OCI-LY1 (cell line): ENCODE measurements around the gene CDH1.
"Not testable (repeated sequence)": the region's sequence is repeated elsewhere in the genome, so short reads cannot be mapped to it uniquely, and the experiment has no call there.

ENCODE experiments used
- H2AFZ ChIP-seq: fragments of 200-600 bp; sonication (generic), shearing (Covaris generic); 2 replicates; pipeline ENCODE4 v1.6.0; 2014; ENCODE audit warnings: antibody characterized with exemption, mild to moderate bottlenecking, low read length
- H3F3A ChIP-seq: fragments of 200-600 bp; sonication (generic), shearing (Covaris generic); 2 replicates; pipeline ENCODE4 v1.6.0; 2014; ENCODE audit warnings: mild to moderate bottlenecking, antibody characterized with exemption, low read length, moderate library complexity; ENCODE audit not compliant: insufficient read depth
- H3K27ac ChIP-seq: fragments of 200-600 bp; sonication (generic); 2 replicates; pipeline ENCODE4 v1.5.1; 2014; ENCODE audit warnings: low read length, mixed run types, mild to moderate bottlenecking, low read depth; ENCODE audit not compliant: poor library complexity, severe bottlenecking
- H3K27me3 ChIP-seq: fragments of 200-600 bp; sonication (generic); 2 replicates; pipeline ENCODE4 v1.6.0; 2014; ENCODE audit warnings: antibody characterized with exemption, mild to moderate bottlenecking, low read length, moderate library complexity; ENCODE audit not compliant: insufficient read depth
- H3K36me3 ChIP-seq: fragments of 200-600 bp; sonication (generic); 2 replicates; pipeline ENCODE4 v1.6.1; 2014; ENCODE audit warnings: mild to moderate bottlenecking, antibody characterized with exemption, low read length, moderate library complexity, mixed read lengths; ENCODE audit not compliant: insufficient read depth
- H3K4me1 ChIP-seq: fragments of 200-600 bp; sonication (generic); 2 replicates; pipeline ENCODE4 v1.5.1; 2014; ENCODE audit warnings: mild to moderate bottlenecking, low read length, moderate library complexity; ENCODE audit not compliant: insufficient read depth, severe bottlenecking
- H3K4me2 ChIP-seq: fragments of 200-600 bp; sonication (generic), shearing (Covaris generic); 2 replicates; pipeline ENCODE4 v1.6.1; 2014; ENCODE audit warnings: low read length
- H3K4me3 ChIP-seq: fragments of 200-600 bp; sonication (generic); 2 replicates; pipeline ENCODE4 v1.5.1; 2014; ENCODE audit warnings: low read length, low read depth, mild to moderate bottlenecking, mixed read lengths; ENCODE audit not compliant: poor library complexity, severe bottlenecking
- H3K79me2 ChIP-seq: fragments of 200-600 bp; shearing (Covaris generic); 2 replicates; pipeline ENCODE4 v1.6.1; 2016; ENCODE audit warnings: mixed run types, low read length, mixed read lengths; ENCODE audit not compliant: insufficient read depth
- H3K9ac ChIP-seq: fragments of 200-600 bp; sonication (generic), shearing (Covaris generic); 2 replicates; pipeline ENCODE4 v1.6.1; 2014; ENCODE audit warnings: mild to moderate bottlenecking, low read length, mixed read lengths
- H3K9me2 ChIP-seq: fragments of 200-600 bp; sonication (generic), shearing (Covaris generic); 2 replicates; pipeline ENCODE4 v1.6.1; 2014; ENCODE audit warnings: low read depth, mild to moderate bottlenecking, low read length, mixed read lengths
- H3K9me3 ChIP-seq: fragments of 200-600 bp; shearing (Covaris generic); 2 replicates; pipeline ENCODE4 v1.6.1; 2014; ENCODE audit warnings: low read length, mixed read lengths
- H4K20me1 ChIP-seq: fragments of 200-600 bp; sonication (generic), shearing (Covaris generic); 2 replicates; pipeline ENCODE4 v1.6.0; 2016; ENCODE audit warnings: mild to moderate bottlenecking, low read length; ENCODE audit not compliant: insufficient read depth
- EZH2 ChIP-seq: fragments of 200-600 bp; sonication (generic), shearing (Covaris generic); IDR thresholded peaks from 2 replicates; pipeline ENCODE4 v1.8.0; 2017; ENCODE audit warnings: borderline replicate concordance, mixed run types, mild to moderate bottlenecking, antibody characterized with exemption, low read length, moderate library complexity, mixed read lengths
- TF ChIP-seq, protein P1 (sequence below): fragments of 200-600 bp; sonication (generic), shearing (Covaris generic); IDR thresholded peaks from 2 replicates; pipeline ENCODE4 v1.5.1; 2017; ENCODE audit warnings: mild to moderate bottlenecking, antibody characterized with exemption, low read length, moderate library complexity, mixed read lengths

Gene CDH1

DNA sequence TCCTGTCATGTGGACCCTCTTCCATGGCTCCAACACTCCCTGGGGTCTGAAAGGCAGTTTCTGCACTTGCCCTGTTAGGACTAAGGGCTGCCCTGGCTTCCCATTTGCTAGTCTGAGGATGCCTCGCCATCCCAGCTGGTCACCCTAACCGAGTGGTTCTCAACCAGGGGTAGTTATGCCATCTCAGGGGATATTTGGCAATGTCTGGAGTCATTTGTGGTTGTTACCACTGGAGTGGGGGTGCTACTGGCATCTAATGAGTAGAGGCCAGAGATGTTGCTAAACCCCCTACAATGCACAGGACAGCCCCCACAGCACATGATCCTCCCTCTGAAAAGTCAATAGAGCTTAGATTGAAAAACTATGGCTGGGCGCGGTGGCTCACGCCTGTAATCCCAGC is 26.9 kb upstream of the CDH1 start:
- no peaks in the 10 kb centered on the region for H3K79me2 ChIP-seq
- no peaks in the 10 kb centered on the region for H3K9me2 ChIP-seq
- no peak overlapping the region for H3K4me3 ChIP-seq
- H3K36me3 ChIP-seq, result no peaks in the 10 kb centered on the region
- no peaks in the 10 kb centered on the region for H3K27me3 ChIP-seq
- no peak overlapping the region for H3K27ac ChIP-seq
- no peak for TF ChIP-seq EZH2
- H3K4me2 ChIP-seq, result no peak overlapping the region
- no peak overlapping the region for H3K9ac ChIP-seq
- no peaks in the 10 kb centered on the region for H3K4me1 ChIP-seq
- H3F3A ChIP-seq, result no peaks in the 10 kb centered on the region
- no peaks in the 10 kb centered on the region for H3K9me3 ChIP-seq
- H4K20me1 ChIP-seq, result no peaks in the 10 kb centered on the region
- no peak overlapping the region for H2AFZ ChIP-seq

DNA sequence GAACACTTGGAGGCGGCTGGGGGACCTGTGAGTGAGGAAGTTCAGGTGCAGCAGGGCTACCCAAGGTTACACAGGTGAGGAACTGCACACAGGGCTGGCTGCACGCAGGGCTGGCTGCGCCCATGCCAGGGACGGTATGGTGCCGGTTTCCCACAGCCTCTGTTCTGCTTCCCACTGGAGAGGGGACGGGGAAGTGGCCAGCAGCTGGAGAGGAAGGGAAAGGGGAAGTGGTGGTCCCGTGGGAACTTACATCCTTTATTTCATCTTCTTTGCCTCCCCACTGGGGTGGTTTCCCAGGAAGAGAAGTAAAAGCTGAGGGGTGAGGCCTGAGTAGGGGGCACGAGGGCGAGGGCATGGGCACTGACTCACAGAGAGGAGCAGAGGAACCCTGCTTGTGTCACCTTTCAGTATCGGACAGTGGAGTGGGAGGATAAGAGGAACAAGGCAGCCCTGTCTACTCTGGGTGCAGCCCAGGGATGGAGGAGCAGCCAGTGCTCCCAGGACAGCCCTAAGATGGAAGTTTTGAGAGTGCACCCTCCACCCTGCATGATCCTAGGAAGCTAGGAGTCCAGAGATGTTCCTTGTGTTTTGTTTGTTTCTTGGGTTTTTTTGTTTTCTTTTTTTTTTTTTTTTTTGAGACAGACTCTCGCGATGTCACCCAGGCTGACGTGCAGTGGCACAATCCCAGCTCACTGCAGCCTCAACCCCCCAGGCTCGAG is 25.5 kb upstream of the CDH1 start:
- Histone ChIP-seq H3K9me2 (no peaks in the 10 kb centered on the region), H2AFZ (no peak overlapping the region), H3K27ac (no peak overlapping the region), H4K20me1 (no peaks in the 10 kb centered on the region), H3K4me3 (no peak overlapping the region), H3K9me3 (no peaks in the 10 kb centered on the region), H3K9ac (no peak overlapping the region), H3K36me3 (no peaks in the 10 kb centered on the region), H3K79me2 (no peaks in the 10 kb centered on the region), H3K27me3 (no peaks in the 10 kb centered on the region), H3F3A (no peaks in the 10 kb centered on the region), H3K4me1 (no peaks in the 10 kb centered on the region), H3K4me2 (no peak overlapping the region)
- no peak for TF ChIP-seq EZH2
- TF ChIP-seq, protein P1, sequence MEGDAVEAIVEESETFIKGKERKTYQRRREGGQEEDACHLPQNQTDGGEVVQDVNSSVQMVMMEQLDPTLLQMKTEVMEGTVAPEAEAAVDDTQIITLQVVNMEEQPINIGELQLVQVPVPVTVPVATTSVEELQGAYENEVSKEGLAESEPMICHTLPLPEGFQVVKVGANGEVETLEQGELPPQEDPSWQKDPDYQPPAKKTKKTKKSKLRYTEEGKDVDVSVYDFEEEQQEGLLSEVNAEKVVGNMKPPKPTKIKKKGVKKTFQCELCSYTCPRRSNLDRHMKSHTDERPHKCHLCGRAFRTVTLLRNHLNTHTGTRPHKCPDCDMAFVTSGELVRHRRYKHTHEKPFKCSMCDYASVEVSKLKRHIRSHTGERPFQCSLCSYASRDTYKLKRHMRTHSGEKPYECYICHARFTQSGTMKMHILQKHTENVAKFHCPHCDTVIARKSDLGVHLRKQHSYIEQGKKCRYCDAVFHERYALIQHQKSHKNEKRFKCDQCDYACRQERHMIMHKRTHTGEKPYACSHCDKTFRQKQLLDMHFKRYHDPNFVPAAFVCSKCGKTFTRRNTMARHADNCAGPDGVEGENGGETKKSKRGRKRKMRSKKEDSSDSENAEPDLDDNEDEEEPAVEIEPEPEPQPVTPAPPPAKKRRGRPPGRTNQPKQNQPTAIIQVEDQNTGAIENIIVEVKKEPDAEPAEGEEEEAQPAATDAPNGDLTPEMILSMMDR, result no peak

DNA sequence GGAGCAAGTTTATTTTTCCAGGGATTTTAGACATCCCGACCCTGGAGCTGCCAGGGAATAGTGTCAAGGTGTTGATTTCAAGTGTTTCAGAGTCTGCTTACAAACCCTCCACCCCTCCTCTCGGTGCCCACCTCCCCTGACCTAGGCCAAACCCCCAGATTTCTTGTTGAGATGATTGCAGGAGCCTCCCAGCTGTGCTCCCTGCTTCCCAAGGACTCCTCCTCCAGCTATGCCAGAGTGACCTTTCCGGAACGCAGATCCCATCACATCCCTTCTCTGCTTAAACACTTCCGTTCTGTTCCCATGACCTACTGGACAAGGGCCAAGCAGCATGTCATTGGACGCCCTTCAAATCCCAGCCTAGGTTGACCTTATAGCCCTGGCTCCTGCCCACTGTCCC is 23.7 kb upstream of the CDH1 start:
- Histone ChIP-seq H3K36me3 (no peaks in the 10 kb centered on the region), H3K9me2 (no peaks in the 10 kb centered on the region), H3K9me3 (no peaks in the 10 kb centered on the region), H3K27ac (no peak overlapping the region), H3K4me2 (no peak overlapping the region), H2AFZ (no peak overlapping the region), H3K4me1 (no peaks in the 10 kb centered on the region), H4K20me1 (no peaks in the 10 kb centered on the region), H3F3A (no peaks in the 10 kb centered on the region), H3K27me3 (no peaks in the 10 kb centered on the region), H3K4me3 (no peak overlapping the region), H3K9ac (no peak overlapping the region), H3K79me2 (no peaks in the 10 kb centered on the region)
- no peak for TF ChIP-seq EZH2
- TF ChIP-seq, protein P1, result no peak

DNA sequence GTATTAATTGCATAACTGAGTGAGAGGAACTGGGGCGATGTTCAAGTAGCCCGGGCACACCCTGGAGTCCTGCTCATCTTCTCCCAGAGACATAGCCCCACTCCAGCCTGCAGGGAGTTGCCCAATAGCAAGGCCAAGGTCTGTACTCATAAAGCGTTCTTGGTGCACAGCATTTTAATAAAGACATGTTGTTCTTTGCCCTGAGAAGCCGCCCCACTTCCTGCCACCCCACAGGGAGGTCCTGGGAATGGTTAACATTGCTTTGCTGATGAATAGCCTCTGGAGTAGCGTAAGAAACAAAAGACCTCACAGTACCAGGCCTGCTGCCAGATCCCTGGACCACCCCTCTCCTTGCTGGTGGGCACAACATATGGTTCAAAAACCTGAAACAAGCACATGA is 21.6 kb upstream of the CDH1 start:
- Histone ChIP-seq H3K4me2 (no peak overlapping the region), H3K9ac (no peak overlapping the region), H3K9me3 (no peaks in the 10 kb centered on the region), H3K27me3 (no peaks in the 10 kb centered on the region), H3F3A (no peaks in the 10 kb centered on the region), H3K79me2 (no peaks in the 10 kb centered on the region), H4K20me1 (no peaks in the 10 kb centered on the region), H3K4me3 (no peak overlapping the region), H2AFZ (no peak overlapping the region), H3K9me2 (no peaks in the 10 kb centered on the region), H3K27ac (no peak overlapping the region), H3K36me3 (no peaks in the 10 kb centered on the region), H3K4me1 (no peaks in the 10 kb centered on the region)
- no peak for TF ChIP-seq EZH2
- TF ChIP-seq, protein P1, result no peak

DNA sequence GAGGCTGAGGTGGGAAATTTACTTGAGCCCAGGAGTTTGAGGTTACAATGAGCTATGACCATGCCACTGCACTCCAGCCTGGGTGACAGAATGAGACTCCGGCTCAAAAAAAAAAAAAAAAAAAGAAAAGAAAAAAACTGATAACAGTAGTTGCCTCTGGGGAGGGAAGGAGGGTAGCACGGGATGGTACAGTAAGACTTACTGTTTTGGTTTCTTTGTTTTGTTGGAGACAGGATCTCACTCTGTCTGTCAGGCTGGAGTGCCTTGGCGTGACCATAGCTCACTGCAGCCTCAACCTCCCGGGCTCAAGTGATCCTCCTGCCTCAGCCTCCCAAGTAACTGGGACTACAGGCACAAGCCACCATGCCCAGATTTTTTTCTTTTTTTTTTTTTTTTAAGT is 20.6 kb upstream of the CDH1 start:
- not testable (repeated sequence) for H3K79me2 ChIP-seq, H3K36me3 ChIP-seq, H3K4me3 ChIP-seq, H3K4me1 ChIP-seq, H3K9me2 ChIP-seq, H2AFZ ChIP-seq, H3F3A ChIP-seq, H4K20me1 ChIP-seq, H3K9me3 ChIP-seq, H3K9ac ChIP-seq, H3K27ac ChIP-seq, H3K4me2 ChIP-seq, H3K27me3 ChIP-seq
